ENCODE results near the gene BCLAF1.

Gene BCLAF1

GRCh38 chr6:136249811-136250685 lies 39.6 kb downstream of the BCLAF1 start, which contains the start of gene MTFR2:
TSS of gene MTFR2 (minus strand) at chr6:136250311. CDS start at chr6:136249099, 1,212 bp downstream.
- peak within 1 kb of the TSS; percentile 77 for H3K27ac ChIP-seq (ENCODE audit: low read length)
- peaks cover 48% of the 10 kb centered on the region for H3K79me2 ChIP-seq (ENCODE audit: insufficient read depth, low read length)
- DNase-seq (peak; percentile 97), ATAC-seq (ENCODE audit: insufficient read depth, low read depth) (peak; percentile 96)
- H2AFZ ChIP-seq (ENCODE audit: low read depth, low read length), result peak within 1 kb of the TSS; percentile 90
- H3K36me3 ChIP-seq (ENCODE audit: insufficient read depth, low read length), result peaks cover 21% of the 10 kb centered on the region
- peaks cover 33% of the 10 kb centered on the region for H3K4me1 ChIP-seq (ENCODE audit: insufficient read depth, low read length)
- no peaks in the 10 kb centered on the region for H3K9me3 ChIP-seq (ENCODE audit: insufficient read depth, low read length, severe bottlenecking)
- peak within 1 kb of the TSS; percentile 85 for H3K4me2 ChIP-seq (ENCODE audit: insufficient read depth, low read length)
- H3K27me3 ChIP-seq (ENCODE audit: insufficient read depth, low read length, poor library complexity), result no peaks in the 10 kb centered on the region
- H3K4me3 ChIP-seq (ENCODE audit: low read depth in 1 of 2, low read length in 2 of 2), result peak within 1 kb of the TSS; percentile 82 to 92
- H4K20me1 ChIP-seq (ENCODE audit: insufficient read depth, low read length), result no peaks in the 10 kb centered on the region
- TF ChIP-seq EZH2 (IDR thresholded peaks at IDR 0.05; ENCODE audit: borderline replicate concordance, low read depth, low read length, severe bottlenecking), result no peak
- TF ChIP-seq CTCF (IDR thresholded peaks at IDR 0.05; ENCODE audit: borderline replicate concordance, extremely low read depth, low read length, poor library complexity, severe bottlenecking), result peak; percentile 14
- H3K9ac ChIP-seq (ENCODE audit: low read depth, low read length), result peak within 1 kb of the TSS; percentile 74

GRCh38 chr6:136249336-136249735 lies 40.3 kb downstream of the BCLAF1 start:
- H3K9ac ChIP-seq (ENCODE audit: low read depth, low read length), result peak overlapping the region; percentile 74
- no peak for DNase-seq
- H2AFZ ChIP-seq (ENCODE audit: low read depth, low read length), result peak overlapping the region; percentile 90
- peaks cover 51% of the 10 kb centered on the region for H3K79me2 ChIP-seq (ENCODE audit: insufficient read depth, low read length)
- no peaks in the 10 kb centered on the region for H3K9me3 ChIP-seq (ENCODE audit: insufficient read depth, low read length, severe bottlenecking)
- H3K4me1 ChIP-seq (ENCODE audit: insufficient read depth, low read length), result peaks cover 33% of the 10 kb centered on the region
- TF ChIP-seq EZH2 (IDR thresholded peaks at IDR 0.05; ENCODE audit: borderline replicate concordance, low read depth, low read length, severe bottlenecking) (no peak), CTCF (IDR thresholded peaks at IDR 0.05; ENCODE audit: borderline replicate concordance, extremely low read depth, low read length, poor library complexity, severe bottlenecking) (no peak)
- H3K27ac ChIP-seq (ENCODE audit: low read length), result peak overlapping the region; percentile 77
- H3K27me3 ChIP-seq (ENCODE audit: insufficient read depth, low read length, poor library complexity), result no peaks in the 10 kb centered on the region
- peaks cover 25% of the 10 kb centered on the region for H3K36me3 ChIP-seq (ENCODE audit: insufficient read depth, low read length)
- no peak for ATAC-seq (ENCODE audit: insufficient read depth, low read depth)
- H3K4me2 ChIP-seq (ENCODE audit: insufficient read depth, low read length), result peak overlapping the region; percentile 82
- H4K20me1 ChIP-seq (ENCODE audit: insufficient read depth, low read length), result no peaks in the 10 kb centered on the region
- peak overlapping the region; percentile 82 to 92 for H3K4me3 ChIP-seq (ENCODE audit: low read depth in 1 of 2, low read length in 2 of 2)

- Histone ChIP-seq H2AFZ (ENCODE audit: low read depth, low read length) (no peak overlapping the region), H3K4me3 (ENCODE audit: low read depth in 1 of 2, low read length in 2 of 2) (no peak overlapping the region), H3K79me2 (ENCODE audit: insufficient read depth, low read length) (peaks cover 44% of the 10 kb centered on the region), H4K20me1 (ENCODE audit: insufficient read depth, low read length) (no peaks in the 10 kb centered on the region), H3K4me1 (ENCODE audit: insufficient read depth, low read length) (peaks cover 12% of the 10 kb centered on the region), H3K4me2 (ENCODE audit: insufficient read depth, low read length) (no peak overlapping the region), H3K9ac (ENCODE audit: low read depth, low read length) (no peak overlapping the region), H3K27ac (ENCODE audit: low read length) (no peak overlapping the region), H3K9me3 (ENCODE audit: insufficient read depth, low read length, severe bottlenecking) (no peaks in the 10 kb centered on the region), H3K27me3 (ENCODE audit: insufficient read depth, low read length, poor library complexity) (no peaks in the 10 kb centered on the region), H3K36me3 (ENCODE audit: insufficient read depth, low read length) (peaks cover 65% of the 10 kb centered on the region)
- TF ChIP-seq CTCF (IDR thresholded peaks at IDR 0.05; ENCODE audit: borderline replicate concordance, extremely low read depth, low read length, poor library complexity, severe bottlenecking) (no peak), EZH2 (IDR thresholded peaks at IDR 0.05; ENCODE audit: borderline replicate concordance, low read depth, low read length, severe bottlenecking) (no peak)
- ATAC-seq (ENCODE audit: insufficient read depth, low read depth) (no peak), DNase-seq (no peak)
Observed at GRCh38 chr6:136244061-136244616, 45.5 kb downstream of the BCLAF1 start.

Data from DND-41 (cell line).